ENCODE data around the gene GRK5. TPM values are rescaled to one million over a fixed set of nuclear protein-coding genes. Genes with fewer than 3 reads are reported as not detected.

The GRK5 gene
- total RNA-seq, 1 experiment from 2014 or later = 0.82 TPM

- Mint-ChIP-seq H3K36me3 (ENCODE audit: insufficient read depth, unreplicated experiment) (no peaks in the 10 kb centered on the region), H3K9me3 (ENCODE audit: unreplicated experiment) (no peaks in the 10 kb centered on the region), H3K4me1 (ENCODE audit: insufficient read depth, unreplicated experiment) (no peaks in the 10 kb centered on the region), H3K27me3 (ENCODE audit: insufficient read depth, unreplicated experiment) (no peaks in the 10 kb centered on the region), H3K27ac (ENCODE audit: low read depth, unreplicated experiment) (no peak overlapping the region), H3K4me3 (ENCODE audit: unreplicated experiment) (no peak overlapping the region)
- no peak for TF ChIP-seq CTCF (IDR thresholded peaks at IDR 0.05; ENCODE audit: unreplicated experiment)
- ChIA-PET CTCF (no interaction called here), POLR2A (interaction anchor here (0.7 kb wide), 1 partner anchor 61 kb away, joined by 3 read pairs; no protein-coding TSS in a partner anchor)
- DNase-seq (ENCODE audit: unreplicated experiment) = no peak
- BruUV-seq (replicated peaks) = no TSS peak
- intact Hi-C loops (cut with micrococcal nuclease) = no loop called here
Observed at GRCh38 chr10:119241066-119241465, 33.7 kb downstream of the GRK5 start.

- intact Hi-C loops (cut with micrococcal nuclease) = no loop called here
- ChIA-PET POLR2A (no interaction called here), CTCF (interaction anchor here (2.0 kb wide), 1 partner anchor 36 kb away, joined by 7 read pairs; no protein-coding TSS in a partner anchor)
- Mint-ChIP-seq H3K9me3 (ENCODE audit: unreplicated experiment) (no peaks in the 10 kb centered on the region), H3K27ac (ENCODE audit: low read depth, unreplicated experiment) (no peak overlapping the region), H3K27me3 (ENCODE audit: insufficient read depth, unreplicated experiment) (no peaks in the 10 kb centered on the region), H3K4me1 (ENCODE audit: insufficient read depth, unreplicated experiment) (no peaks in the 10 kb centered on the region), H3K36me3 (ENCODE audit: insufficient read depth, unreplicated experiment) (peaks cover 6% of the 10 kb centered on the region), H3K4me3 (ENCODE audit: unreplicated experiment) (no peak overlapping the region)
- no peak for DNase-seq (ENCODE audit: unreplicated experiment)
- no peak for TF ChIP-seq CTCF (IDR thresholded peaks at IDR 0.05; ENCODE audit: unreplicated experiment)
- BruUV-seq (replicated peaks) = no TSS peak
Observed at GRCh38 chr10:119242186-119242585, 34.8 kb downstream of the GRK5 start.

GRCh38 chr10:119243488-119243887 is 36.1 kb downstream of the GRK5 start:
- BruUV-seq (replicated peaks) = no TSS peak
- H3K4me3 Mint-ChIP-seq (ENCODE audit: unreplicated experiment) = no peak overlapping the region
- no peaks in the 10 kb centered on the region for H3K9me3 Mint-ChIP-seq (ENCODE audit: unreplicated experiment)
- intact Hi-C loops (cut with micrococcal nuclease) = no loop called here
- ChIA-PET POLR2A (no interaction called here), CTCF (interaction anchor here (0.6 to 2.0 kb wide), 2 partner anchors 37 to 239 kb away, joined by 3 to 7 read pairs; no protein-coding TSS in a partner anchor)
- TF ChIP-seq CTCF (IDR thresholded peaks at IDR 0.05; ENCODE audit: unreplicated experiment) = no peak
- peaks cover 6% of the 10 kb centered on the region for H3K36me3 Mint-ChIP-seq (ENCODE audit: insufficient read depth, unreplicated experiment)
- H3K27me3 Mint-ChIP-seq (ENCODE audit: insufficient read depth, unreplicated experiment) = no peaks in the 10 kb centered on the region
- H3K4me1 Mint-ChIP-seq (ENCODE audit: insufficient read depth, unreplicated experiment) = no peaks in the 10 kb centered on the region
- DNase-seq (ENCODE audit: unreplicated experiment) = no peak
- H3K27ac Mint-ChIP-seq (ENCODE audit: low read depth, unreplicated experiment) = no peak overlapping the region

GRCh38 chr10:119243967-119244366 is 36.6 kb downstream of the GRK5 start:
- Mint-ChIP-seq H3K4me1 (ENCODE audit: insufficient read depth, unreplicated experiment) (no peaks in the 10 kb centered on the region), H3K36me3 (ENCODE audit: insufficient read depth, unreplicated experiment) (peaks cover 6% of the 10 kb centered on the region), H3K27ac (ENCODE audit: low read depth, unreplicated experiment) (no peak overlapping the region), H3K4me3 (ENCODE audit: unreplicated experiment) (no peak overlapping the region), H3K27me3 (ENCODE audit: insufficient read depth, unreplicated experiment) (no peaks in the 10 kb centered on the region), H3K9me3 (ENCODE audit: unreplicated experiment) (no peaks in the 10 kb centered on the region)
- intact Hi-C loops (cut with micrococcal nuclease) = no loop called here
- ChIA-PET CTCF (interaction anchor here (0.6 kb wide), 1 partner anchor 240 kb away, joined by 3 read pairs; no protein-coding TSS in a partner anchor), POLR2A (no interaction called here)
- no peak for DNase-seq (ENCODE audit: unreplicated experiment)
- no peak for TF ChIP-seq CTCF (IDR thresholded peaks at IDR 0.05; ENCODE audit: unreplicated experiment)
- BruUV-seq (replicated peaks) = no TSS peak
